GM12875 (cell line): ENCODE measurements around the gene PFDN1.

Experiments used
- H3K4me3 ChIP-seq: one replicate; pipeline ENCODE4 v1.5.1; 2011; ENCODE audit warnings: low read depth, low read length, control low read depth
- CTCF ChIP-seq: IDR thresholded peaks from 2 replicates; pipeline ENCODE4 v1.5.1; 2011; ENCODE audit warnings: low read depth, mild to moderate bottlenecking, control low read depth, inconsistent platforms, low read length, moderate library complexity, borderline replicate concordance; ENCODE audit not compliant: insufficient read depth

Gene PFDN1

GRCh38 chr5:140328036-140328764 is 25.3 kb upstream of the PFDN1 start:
- no peak for TF ChIP-seq CTCF
- no peak overlapping the region for H3K4me3 ChIP-seq

GRCh38 chr5:140327589-140327988 is 24.7 kb upstream of the PFDN1 start:
- H3K4me3 ChIP-seq, result no peak overlapping the region
- no peak for TF ChIP-seq CTCF

DNA sequence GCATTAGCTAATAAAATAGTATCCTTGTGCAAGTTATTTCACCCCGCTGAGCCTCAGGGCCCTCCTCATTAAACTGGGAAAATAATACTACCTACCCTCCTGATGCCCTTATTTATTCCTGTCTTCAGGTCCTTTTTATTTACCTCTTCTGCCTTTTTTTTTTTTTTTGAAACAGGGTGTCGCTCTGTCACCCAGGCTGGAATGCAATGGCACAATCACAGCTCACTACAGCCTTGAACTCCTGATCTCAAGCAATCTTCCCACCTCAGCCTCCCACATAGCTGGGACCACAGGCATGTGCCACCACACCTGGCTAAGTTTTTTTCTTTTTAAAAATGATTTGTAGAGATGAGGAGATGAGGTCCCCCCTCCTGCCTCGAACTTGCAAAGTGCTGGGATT is 22.6 kb upstream of the PFDN1 start:
- TF ChIP-seq CTCF, result no peak
- no peak overlapping the region for H3K4me3 ChIP-seq

DNA sequence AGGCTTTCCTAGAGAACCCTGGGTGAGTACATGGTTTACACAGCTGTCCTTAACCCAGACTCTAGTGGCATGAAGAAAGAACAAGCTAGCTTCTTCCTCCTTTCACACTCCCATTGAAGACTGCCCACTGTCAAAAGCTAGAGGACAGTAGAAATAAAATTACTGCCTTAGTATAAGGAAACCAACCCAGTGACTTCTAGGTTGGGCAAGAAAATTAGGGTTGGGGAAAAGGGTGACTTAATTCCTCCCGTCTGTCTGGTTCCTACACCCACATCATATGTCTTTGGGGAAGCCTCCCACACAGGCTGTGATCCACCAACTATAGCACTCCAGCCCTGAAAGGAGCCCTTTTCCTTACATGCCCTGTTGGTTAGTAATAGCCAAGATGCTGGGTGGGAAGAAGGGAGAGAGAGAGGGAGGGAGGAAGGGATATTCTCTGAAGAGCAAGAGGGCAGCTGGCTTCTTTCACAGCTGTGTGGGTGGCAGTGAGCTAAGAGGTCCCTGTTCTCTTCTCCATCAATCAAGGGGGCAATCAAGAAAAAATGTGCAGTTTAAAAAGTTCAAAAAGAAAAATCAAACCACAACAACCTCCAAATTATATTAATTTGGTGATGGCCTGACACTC is 21.8 kb upstream of the PFDN1 start:
- TF ChIP-seq CTCF, result no peak
- no peak overlapping the region for H3K4me3 ChIP-seq

- no peak overlapping the region for H3K4me3 ChIP-seq
- no peak for TF ChIP-seq CTCF
Measured at GRCh38 chr5:140324041-140324600, 21.2 kb upstream of the PFDN1 start.

GRCh38 chr5:140322751-140323731 is 20.1 kb upstream of the PFDN1 start:
- TF ChIP-seq CTCF, result no peak
- H3K4me3 ChIP-seq, result no peak overlapping the region
